GM21786 (cell line): ENCODE results near the gene PXDC1.
A peak's percentile ranks its signal among the peaks of the same experiment; 100 is the strongest.
"Not testable (repeated sequence)": the region's sequence is repeated elsewhere in the genome, so short reads cannot be mapped to it uniquely, and the experiment has no call there.

Source experiments
- ATAC-seq: cut with Tn5 transposase; IDR thresholded peaks from one replicate; pipeline ENCODE4 v1.9.1; 2021; ENCODE audit not compliant: unreplicated experiment

PXDC1 gene

DNA sequence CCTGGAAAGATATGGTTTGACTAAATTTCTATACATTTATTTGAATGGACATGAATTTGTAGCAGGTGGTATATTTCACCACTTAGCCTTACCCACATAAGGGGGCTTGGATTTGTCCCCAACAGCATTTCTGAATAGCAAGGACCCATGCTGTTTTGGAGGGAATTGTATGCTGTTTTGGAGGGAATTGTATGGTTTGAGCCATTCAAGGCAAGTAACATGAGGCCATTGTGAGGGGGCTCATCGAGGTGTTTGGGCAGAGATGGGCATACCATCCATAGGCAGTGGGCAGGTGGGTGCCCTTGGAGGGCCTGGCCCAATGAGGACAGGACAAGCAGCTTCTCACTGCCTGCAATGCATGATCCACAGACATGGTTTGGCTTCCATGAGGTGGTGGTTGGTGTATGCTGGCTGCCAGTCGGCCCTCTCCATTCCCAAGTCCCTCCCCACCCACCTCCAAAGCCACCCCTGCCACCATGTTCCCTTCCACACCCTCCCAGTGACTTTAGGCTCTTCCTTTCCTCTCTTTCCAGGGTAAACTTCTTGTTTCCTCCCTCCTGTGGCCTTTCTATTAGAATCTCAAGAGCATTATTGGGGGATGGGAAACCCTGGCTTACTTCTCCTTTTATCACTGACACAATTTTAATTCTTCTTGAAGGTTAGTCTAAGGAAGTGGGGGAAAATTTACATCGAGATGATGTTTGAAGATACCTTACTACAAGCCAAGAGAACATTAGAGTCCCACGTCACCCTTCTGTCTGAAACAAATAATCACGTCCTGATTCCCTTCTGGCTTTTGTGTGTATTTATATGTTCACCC is 13.2 kb upstream of the PXDC1 start:
- ATAC-seq = no peak

GRCh38 chr6:3762852-3763251 is 11.3 kb upstream of the PXDC1 start:
- ATAC-seq = no peak

DNA sequence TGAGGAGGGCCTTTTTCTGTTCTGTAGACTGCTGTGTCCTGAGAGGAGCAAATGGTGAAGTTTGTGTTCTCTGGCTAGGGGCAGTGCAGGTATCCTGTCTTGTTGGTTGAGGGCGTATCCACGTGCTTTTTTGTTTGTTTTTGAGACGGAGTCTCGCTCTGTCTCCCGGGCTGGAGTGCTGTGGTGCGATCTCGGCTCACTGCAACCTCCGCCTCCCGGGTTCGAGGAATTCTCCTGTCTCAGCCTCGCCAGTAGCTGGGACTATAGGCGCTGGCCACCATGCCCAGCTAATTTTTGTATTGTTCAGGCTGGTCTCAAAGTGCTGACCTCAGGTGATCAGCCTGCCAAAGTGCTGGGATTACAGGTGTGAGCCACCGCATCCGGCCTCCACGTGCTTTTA is 10.8 kb upstream of the PXDC1 start:
- no peak for ATAC-seq

DNA sequence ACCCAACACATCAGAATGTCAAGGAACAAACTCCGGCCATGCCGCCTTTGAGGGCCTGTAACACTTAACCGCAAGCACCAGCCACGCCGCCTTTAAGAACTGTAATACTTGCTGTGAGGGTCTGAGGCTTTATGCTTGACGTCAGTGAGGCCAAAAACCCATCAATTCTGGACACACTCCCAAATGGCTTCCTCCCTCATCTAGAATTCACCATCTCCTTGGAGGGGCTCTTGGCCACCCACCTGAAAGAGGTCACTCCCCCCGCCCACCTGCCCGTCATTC is 10.4 kb upstream of the PXDC1 start:
- ATAC-seq = no peak

GRCh38 chr6:3759646-3760232 is 8.2 kb upstream of the PXDC1 start:
- no peak for ATAC-seq

GRCh38 chr6:3758842-3759144 is 7.3 kb upstream of the PXDC1 start:
- no peak for ATAC-seq

DNA sequence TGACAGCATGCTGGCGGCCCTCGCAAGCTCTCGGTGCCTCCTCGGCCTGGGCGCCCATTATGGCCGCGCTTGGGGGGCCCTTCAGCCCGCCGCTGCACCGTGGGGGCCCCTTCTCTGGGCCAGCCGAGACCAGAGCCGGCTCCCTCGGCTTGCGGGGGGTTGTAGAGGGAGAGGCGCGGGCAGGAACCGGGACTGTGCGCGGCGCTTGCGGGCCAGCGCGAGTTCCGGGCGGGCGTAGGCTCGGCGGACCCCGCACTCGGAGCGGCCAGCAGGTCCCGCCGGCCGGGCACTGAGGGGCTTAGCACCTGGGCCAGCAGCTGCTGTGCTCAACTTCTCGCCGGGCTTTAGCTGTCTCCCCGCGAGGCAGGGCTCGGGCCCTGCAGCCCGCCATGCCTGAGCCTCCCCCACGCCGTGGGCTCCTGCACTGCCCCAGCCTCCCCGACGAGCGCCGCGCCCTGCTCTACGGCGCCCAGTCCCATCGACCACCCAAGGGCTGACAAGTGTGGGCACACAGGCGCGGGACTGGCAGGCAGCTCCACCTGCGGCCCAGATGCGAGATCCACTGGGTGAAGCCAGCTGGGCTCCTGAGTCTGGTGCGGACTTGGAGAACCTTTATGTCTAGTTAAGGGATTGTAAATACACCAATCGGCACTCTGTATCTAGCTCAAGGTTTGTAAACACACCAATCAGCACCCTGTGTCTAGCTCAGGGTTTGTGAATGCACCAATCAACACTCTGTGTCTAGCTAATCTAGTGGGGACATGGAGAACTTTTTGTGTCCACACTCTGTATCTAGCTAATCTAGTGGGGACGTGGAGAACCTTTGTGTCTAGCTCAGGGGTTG is 6.7 kb upstream of the PXDC1 start:
- not testable (repeated sequence) for ATAC-seq

DNA sequence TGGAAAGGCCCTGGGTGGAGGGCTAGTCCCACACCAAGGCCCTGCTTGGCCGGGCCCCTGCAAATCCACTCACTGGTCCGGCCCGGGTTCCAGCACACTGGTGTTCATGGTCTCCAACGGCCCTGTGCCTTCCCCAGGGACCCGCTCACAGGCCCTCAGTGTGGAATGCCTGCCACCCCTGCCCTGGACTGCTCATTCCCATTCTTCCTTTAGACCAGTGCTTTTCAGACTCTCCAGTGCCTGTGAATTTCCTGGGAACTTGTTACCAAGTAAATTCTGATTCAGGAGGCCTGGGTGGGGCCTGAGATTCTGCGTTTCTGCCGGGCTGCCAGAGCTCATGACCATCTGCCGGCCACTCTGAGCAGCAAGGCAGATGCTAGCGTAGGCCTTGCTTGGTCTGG is 5.7 kb upstream of the PXDC1 start:
- no peak for ATAC-seq

- ATAC-seq = no peak
Measured at GRCh38 chr6:3756546-3756945, 5.0 kb upstream of the PXDC1 start.

GRCh38 chr6:3755637-3756545 is 4.4 kb upstream of the PXDC1 start:
- ATAC-seq = no peak

DNA sequence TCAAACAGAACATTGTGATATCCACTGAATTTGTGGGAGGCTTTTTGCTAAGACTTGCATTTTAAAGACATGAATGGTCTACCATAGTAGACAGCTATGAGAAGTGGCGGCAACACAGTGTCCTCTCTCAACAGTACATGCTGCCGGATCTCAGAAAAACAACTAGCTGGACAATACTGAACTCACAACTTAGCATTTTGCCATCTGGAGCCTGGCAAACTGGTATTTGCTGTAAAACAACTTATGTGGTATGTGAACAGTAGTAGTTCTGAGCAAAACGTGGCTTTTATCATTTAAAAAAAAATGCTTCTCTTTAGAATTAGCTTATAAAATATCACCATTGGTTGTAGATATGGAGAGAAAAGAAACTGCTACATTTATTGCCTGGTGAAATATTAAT is 3.3 kb upstream of the PXDC1 start:
- no peak for ATAC-seq

DNA sequence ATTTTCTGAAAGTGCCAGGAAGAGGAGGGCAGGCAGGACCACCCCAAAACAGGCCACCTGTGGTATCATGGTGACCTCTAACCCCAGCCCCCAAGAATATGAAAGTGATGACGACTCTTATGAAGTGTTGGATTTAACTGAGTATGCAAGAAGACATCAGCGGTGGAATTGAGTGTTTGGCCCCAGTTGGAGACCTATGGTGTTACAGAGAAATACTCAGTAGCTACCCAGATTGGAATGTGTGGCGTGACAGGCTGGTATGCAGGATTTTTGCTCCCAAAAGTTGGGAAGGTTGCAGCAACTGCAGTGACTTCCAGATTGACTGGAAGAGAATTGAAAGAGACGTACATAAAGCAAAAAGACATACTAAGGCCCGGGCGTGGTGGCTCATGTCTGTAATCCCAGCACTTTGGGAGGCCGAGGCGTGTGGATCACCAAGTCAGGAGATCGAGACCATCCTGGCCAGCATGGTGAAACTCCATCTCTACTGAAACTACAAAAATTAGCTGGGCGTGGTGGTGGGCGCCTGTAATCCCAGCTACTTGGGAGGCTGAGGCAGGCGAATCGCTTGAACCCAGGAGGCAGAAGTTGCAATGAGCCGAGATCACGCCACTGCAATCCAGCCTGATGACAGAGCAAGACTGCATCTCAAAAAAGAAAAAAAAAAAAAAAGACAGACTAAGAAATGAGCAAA is 2.7 kb upstream of the PXDC1 start:
- ATAC-seq = not testable (repeated sequence)

DNA sequence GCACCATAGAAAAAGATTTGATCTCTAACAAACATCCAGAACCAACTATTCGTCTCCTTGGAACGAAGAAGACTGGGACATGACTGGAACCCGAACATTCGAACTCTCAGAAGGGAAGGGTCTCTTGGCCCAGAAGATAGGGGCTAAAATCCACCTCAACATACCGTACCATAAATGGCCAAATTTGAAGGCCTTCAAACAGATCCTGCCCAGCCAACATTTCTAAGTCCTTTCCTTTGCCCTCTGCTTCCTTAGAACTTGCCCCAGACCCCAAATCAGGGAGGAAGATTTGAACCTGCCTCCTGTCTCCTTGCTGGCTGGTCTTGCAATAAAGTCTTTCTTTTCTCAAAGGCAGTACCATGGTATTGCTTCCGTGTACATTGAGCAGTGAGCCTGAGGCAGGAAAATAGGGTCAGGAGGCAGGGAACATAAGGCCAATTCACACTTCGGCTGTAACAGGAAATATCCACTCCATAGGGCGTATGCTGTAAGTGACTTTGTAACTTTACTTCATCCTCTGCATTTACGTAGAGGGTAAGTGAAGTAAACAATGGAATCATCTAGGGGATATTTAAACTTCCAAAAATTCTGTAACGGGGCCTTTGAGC is 1.8 kb upstream of the PXDC1 start:
- no peak for ATAC-seq

DNA sequence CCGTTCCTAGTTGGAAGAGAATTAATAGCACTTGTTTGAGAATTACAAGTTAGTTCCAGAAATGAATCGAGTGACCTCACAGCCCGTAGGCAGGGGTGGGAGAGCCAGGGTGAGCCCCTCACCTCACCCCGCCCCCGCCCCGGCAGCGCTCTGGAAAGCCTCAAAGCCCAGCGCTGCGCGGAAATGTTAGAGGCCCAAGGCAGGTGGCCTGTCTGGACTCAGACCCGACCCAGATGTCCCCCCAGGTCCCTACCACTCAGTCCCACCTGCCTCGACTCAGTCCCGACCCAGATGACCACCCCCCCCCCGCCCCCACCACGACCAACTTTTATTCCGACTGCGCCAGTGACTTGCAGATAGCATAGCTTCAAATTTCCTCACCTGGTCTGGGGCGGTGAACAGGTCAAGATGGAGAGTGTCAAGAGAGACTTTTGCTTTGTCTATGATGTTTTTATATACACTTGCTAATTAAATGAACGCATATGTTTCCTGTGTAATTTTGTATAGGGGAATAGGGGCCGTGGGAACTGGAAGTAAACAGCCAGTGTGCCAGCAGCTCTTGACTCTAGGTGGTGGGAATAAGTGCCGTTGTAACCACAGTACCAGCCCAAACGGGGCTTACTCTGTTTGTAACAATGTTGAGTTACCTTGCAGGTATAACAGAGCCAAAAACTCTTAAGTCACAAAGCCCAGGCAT is 1.2 kb upstream of the PXDC1 start:
- no peak for ATAC-seq

- peak; percentile 61 for ATAC-seq
Measured at GRCh38 chr6:3751730-3752530, 417 bp upstream of the PXDC1 start.

DNA sequence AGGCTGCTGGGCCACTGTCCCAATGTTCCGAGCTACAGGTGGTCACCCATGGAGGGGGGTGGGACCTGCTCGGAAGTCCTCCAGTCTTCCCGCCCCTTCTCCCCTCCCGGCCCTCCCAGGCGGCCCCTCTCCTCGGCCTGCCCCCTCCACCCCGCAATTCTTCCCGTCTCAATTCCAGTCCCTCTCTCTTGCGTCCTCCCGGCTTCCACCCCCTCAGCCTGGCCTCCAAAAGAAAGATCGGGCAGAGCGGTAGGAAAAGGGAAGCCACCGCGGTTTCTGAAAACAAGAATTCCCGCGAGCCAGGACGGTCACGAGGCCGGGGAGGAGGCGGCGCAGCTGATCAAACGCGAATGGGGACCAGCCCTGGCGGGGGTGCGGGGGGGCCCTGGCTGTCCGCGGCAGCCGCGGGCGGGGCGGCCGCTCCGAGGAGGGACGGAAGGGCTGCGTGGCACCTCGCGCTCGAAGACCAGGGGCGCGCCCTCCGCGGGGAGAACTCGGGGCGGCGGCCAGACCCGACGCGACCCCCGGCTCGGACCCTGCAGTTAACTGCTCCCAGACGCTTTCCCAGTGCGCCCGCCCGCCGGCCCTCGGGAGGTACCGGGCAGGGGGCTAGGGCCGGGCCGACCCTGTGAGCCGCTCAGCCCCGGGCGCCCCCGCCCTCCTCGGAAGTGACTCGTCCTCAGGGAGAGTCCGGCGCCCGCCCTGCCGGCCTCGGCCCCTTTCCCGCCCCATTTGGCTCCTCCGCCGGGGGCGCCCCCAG is 1.0 kb downstream of the PXDC1 start:
- no peak for ATAC-seq

DNA sequence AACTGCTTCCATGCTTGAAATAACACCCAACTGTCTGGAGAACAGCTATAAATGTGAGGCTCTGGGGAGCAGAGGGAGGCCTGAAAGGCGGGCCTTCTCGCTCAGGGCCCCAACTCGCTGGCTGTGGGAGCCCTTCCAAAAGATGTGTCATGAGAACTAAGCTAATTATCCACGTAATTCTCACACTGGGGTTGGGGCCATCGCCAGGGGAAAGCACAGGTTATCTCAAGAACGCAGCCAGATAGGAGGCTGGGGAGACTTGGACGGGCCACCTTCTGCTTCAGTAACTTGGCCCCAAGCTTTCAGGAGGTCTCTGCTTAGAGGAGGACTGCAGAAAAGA is 1.6 kb downstream of the PXDC1 start:
- ATAC-seq = no peak
